Measurements from ENCODE around the gene COL20A1. TPM values are rescaled to one million over a fixed set of nuclear protein-coding genes. Genes with fewer than 3 reads are reported as not detected.

COL20A1 gene
- total RNA-seq, 1 experiment from 2014 or later = not detected

GRCh38 chr20:63360850-63361518, 68.0 kb downstream of the COL20A1 start, which contains the start of gene CHRNA4:
Gene CHRNA4, minus strand, starts transcription at chr20:63361349. Its CDS starts 184 bp downstream, at chr20:63361165.
- DNase-seq (ENCODE audit: low read depth) = no peak

DNA sequence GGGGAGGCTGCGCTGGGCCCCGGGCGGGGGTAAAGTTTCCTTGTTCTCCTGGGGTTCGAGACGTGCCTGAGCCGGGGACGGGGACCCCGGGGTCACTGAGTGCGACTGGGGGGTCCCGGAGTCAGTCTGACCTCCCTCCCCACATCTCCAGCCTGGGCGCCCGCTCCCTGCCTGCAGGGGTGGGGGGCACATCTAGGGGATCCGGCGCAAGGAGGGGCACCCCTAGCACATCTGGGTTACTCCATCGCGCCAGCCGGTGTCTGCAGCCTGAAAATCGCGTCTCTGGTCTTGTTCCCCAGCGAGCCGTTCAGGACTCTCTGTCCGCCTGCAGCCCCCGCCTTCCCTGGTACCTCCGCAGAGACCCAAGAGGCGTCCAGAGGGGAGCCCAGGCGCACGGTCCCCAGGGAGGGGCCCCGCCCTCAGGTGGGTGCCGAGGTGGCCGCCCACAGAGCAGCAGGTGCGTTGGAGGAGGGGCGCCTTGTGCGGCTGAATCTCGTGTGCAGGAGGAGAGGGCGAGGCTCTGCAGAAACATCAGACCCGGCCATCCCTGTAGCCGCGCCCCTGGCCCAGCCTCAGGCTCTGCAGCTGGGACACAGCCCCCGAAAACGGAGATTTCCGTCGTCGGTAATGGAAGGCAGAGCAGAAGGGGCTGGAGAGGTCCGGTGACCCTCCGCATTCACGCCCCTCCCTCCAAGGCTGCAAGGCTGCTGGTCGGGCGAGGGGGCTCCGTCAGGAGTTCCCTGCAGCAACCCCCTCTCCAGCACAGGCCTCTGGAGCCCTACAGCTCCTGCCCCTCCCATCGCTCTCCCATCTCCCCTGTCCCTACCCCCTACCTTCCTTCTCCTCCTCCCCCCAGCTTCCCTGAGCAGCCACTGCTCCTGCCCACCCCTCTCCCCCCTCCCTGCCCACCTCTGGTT, 68.8 kb downstream of the COL20A1 start:
- no peak for DNase-seq (ENCODE audit: low read depth)

DNA sequence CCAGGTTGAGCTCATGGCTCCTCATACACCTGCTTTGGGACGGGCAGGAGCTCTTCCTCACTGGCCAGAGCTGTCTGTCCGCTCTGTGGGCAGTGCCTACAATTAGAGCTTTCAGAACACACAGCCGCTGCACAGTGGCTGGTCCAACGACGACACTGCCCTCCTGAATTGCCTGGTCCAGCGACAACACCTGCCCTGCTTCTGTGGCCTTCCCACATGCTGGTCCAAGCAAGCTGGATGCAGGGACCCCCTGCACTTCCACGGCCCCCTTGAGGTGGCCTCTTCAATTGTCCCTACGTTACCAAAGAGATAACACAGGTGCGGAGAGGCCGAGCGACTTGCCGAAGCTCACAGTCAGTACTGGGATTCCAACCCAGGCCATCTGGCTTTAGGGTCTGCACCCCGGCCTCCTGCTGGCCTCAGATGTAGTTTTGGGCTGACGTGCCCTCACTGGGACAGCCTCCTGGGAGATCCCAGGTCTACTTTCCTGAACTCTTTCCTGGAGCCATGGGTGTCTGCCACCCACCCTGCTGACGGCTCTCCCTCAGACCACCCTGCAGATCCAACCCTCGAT, 69.5 kb downstream of the COL20A1 start:
- no peak for DNase-seq (ENCODE audit: low read depth)

- DNase-seq (ENCODE audit: low read depth) = no peak
These were observed 70.3 kb downstream of the COL20A1 start for GRCh38 chr20:63363013-63363957.

DNA sequence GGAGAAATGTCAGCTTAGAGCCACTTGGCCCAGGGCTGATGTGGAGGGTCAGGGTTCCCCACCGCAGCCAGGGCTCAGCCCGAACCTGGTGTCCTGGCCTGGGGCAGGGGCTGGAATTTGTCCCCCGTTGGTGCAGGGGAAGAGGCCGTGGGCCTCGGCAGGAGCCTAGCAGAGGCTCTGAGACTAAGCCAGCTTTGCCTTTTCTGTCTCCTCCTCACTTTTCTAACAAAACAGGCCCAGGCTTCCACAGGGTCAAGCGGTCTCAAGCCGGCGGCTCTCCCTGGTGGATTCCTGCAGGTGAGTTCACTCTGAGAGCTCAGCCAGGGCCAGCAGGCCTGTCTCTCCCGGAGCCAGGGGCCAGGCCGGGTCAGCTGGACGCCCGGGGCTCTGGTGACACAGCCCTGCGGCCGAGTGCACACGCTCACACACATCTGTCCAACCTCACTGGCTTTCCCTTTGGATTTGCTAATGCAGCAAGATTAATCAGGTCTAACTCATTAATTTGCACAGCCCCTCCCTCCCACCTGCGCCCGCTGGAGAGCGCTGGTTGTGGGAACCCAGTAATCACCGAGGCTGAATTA, 71.1 kb downstream of the COL20A1 start:
- no peak for DNase-seq (ENCODE audit: low read depth)

DNA sequence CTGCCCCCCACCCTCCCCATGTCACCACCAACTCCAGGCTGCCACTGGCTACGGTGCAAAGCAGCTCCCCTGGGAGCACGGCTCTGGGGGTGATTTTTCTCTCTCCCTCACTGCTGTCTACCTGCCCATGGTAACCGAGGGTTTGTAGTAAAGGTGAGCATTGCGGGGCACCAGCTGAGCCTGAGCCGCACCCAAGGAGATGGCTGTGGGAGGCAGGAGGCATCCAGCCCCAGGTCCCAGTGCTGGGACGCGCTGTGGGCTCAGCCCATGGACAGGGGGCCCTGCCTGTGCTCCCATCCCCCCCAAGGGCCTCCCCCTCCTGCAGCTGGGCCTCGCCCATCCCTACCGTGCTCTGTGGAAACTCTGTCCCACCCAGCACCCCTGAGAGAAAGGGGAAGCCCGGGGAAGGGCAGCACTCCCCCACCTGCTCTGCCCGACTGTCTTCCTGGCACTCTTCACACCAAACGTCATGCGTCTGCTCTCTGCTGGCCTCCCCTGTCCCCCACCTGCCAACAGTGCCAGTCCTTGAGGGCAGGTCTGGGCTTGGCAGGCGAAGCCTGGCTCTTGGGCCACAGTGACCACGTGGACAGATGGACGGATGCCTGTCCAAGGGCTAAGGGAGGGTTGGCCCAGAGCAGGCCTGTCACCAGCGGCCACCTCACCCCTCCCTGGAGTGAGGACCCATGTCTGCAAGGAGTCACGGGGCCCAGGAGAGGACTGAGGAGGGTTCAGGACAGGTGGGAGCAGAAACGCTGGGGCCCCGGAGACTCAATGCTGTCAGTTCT, 72.0 kb downstream of the COL20A1 start:
- no peak for DNase-seq (ENCODE audit: low read depth)

DNA sequence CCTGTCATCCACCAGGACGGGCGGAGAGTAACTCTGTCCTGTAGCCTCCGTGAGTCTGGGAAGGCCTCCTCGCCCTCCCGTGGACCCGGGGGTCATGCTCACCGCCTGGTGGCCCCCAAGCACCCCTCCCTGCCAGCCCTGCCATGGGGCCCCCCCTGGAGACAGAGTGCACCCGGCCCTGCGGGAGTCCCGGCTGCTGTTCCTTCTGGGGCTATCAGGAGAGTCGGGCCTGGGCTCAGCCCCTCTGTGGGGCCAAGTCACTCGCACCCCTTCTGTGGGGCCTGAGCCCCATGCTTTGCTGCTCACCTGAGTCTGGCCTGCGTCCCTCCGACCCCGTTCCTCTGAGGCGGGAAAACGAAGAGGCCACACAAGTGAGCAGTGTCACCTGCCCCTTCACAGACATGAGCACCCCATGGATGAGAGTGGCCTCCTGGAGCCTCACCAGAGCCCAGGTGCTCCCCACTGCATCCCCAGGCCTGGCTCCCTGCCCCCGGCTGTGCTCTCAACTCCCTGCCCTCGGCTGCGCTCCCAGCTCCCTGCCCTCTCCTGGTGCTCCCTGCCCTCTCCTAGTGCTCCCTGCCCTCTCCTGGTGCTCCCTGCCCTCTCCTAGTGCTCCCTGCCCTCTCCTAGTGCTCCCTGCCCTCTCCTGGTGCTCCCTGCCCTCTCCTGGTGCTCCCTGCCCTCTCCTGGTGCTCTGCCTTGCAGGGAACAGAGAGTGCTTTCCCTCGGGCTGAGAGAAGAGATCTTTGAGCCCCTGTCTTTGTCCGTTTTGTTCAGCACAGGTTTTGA, 72.8 kb downstream of the COL20A1 start:
- DNase-seq (ENCODE audit: low read depth) = no peak

GRCh38 chr20:63366390-63367365, 73.7 kb downstream of the COL20A1 start:
- DNase-seq (ENCODE audit: low read depth) = no peak

DNA sequence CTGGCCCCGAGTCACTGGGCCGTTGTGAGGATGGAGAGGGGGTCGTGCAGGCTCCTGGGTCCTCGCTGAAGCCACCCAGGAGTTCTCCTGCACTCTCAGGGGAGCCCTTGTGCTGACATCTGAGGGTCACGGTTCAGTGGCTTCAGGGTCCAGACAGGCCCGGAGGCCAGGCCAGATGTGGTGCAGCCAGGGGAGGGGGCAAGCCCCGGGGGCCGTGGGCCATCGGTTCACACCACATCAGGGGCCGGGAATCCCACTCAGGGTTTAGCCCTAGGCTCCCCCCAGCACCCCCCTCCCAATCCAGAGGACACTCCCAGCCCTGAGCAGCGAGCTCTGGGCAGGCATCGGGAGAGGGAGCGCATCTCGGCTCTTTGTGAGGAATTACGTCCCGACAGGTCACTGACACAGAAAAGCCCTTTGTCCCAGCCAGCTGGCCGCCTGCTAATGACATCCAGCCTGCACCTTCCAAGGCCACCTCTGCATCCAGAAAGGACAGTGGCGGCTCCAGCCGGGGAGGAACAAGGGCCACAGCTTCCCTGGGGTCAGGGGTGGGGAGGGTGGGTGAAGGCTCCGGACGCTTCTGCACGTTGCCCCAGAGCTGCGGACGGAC, 74.6 kb downstream of the COL20A1 start:
- DNase-seq (ENCODE audit: low read depth) = no peak

- no peak for DNase-seq (ENCODE audit: low read depth)
These were observed 75.2 kb downstream of the COL20A1 start for GRCh38 chr20:63368151-63368550.

DNA sequence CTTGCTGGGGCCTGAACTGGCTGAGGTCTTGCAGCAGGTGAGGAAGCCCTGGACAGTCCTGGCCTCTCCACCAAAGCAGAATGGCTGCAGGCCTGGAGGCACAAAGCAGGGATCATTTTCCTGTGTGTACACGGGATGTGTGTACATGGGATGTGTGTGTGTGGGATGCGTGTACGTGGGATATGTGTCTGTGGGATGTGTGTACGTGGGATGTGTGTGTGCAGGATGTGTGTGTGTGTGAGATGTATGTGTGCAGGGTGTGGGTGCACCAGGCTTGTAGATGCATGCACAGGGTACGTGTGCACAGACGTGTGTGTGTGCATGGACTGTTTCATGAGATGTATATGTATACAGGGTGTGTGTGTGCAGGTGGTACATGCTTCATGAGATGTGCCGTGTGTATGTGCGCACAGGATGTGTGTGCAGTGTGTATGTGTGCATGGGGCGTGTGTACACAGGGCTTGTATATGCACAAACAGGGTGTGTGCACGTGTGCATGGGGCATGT, 76.1 kb downstream of the COL20A1 start:
- DNase-seq (ENCODE audit: low read depth) = no peak

DNA sequence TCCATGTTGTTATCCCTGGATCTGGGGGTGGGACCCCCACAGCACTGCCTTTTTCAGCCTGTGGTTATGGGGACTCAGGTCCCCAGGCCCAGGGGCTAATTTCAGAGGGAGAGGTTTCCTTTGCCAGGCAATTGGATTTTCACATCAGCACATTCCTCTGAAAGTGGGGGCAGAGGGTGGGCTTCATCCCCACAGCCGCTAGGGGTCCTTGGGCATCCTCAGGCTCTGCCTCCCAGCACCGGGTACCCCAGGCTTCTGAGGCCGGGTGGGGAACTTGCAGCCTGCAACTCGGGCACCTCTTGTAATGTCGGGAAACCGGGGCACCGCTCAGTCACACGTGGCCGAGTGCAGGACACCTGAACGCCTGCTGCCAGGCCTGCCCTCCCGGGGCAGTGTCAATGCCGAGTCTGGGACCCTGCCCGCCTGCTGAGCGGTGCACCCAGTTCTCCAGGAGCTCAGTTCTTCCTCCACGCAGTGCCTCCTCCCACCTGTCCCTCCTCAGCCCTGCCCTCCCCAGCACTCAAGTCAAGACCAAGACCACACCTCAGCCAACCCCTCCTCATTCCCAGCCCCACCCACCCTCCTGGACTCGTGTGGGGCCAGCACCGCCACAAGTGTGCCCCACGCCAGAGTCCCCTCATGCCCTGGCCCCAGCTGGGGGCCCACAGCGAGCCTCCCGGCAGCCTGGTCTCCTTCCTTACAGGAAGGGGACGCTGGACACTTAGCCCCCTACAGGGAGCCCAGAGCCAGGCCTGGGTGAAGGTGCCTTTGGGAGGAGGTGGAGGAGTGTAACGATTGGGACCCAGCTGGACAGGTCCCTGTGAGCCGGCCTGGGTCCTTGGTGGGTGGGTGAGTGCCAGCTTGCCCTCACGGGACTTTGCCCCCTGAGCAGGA, 77.0 kb downstream of the COL20A1 start:
- DNase-seq (ENCODE audit: low read depth) = no peak

DNA sequence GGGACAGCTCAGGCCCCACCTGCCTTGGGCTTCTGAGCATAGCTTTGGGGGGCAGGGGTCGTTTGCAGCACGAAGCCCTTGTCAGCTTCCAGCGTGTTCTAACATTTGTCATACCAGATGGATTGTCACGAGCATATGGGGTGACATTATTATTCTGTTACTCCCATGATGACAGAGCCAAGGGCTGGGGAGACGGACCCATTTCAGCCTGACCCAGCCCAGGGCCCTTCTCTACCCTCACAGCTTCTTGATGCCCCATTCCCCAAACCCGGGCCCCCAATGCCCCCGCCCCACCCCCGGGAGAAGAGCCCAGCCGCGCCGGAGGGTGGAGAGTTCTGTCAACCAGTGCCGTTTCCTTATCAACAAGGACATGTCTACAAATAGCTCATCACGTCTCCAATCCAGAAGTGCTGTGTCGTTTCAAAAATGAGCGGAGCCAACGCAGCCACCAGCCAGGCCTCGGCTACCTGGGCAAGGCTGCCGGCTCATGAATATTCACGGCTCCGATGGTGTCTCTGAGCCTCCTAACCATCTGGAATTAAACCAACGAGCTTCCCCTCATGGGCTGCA, 77.7 kb downstream of the COL20A1 start:
- no peak for DNase-seq (ENCODE audit: low read depth)

DNA sequence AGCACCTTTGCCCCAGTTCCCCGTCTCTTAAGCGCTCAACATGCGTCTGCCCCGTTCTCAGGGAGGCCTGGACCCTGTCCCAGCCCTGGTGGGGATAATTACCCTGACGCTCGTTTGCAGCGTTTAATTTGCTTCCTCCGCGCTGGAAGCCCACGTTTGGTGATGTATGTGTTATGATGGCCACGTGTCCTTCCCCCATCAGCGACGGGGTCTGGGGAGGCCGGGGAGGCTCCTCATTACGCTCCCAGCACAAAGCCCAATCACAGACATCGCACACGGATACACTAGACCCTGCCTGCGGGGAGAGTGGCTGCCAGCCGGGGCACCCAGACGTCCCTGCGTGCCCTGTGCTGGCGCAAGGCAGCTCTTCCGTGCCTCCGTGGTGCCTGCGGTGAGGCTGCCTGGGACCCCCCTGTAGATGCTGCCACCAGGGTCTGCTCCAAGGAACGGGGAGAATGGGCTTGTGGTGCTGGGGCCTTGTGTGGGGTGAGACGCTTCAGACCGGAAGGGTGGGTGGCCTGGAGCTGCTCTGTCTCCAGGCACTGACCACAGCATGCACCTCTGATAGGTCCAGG, 78.4 kb downstream of the COL20A1 start:
- DNase-seq (ENCODE audit: low read depth) = no peak

GRCh38 chr20:63372971-63373885, 80.2 kb downstream of the COL20A1 start:
- no peak for DNase-seq (ENCODE audit: low read depth)

Measured in RPMI7951 (cell line).